Central memory CD8-positive, alpha-beta T cell (primary cell): ENCODE results near the gene EIF4G2.

Experiments used
- ATAC-seq: fragments of 150-1000 bp; cut with Tn5 transposase; replicated peaks from 2 replicates; pipeline ENCODE4 v1.10.0; 2022; ENCODE audit warnings: mild to moderate bottlenecking, moderate FRiP score, moderate number of reproducible peaks; ENCODE audit not compliant: poor library complexity, severe bottlenecking; ENCODE audit errors: extremely low read depth
- DNase-seq, 2 donors: peaks; one replicate each; pipeline ENCODE4 v3.0.0; 2021; ENCODE audit warnings: low spot score in 2 of 2
- H3K27ac Mint-ChIP-seq: one replicate; pipeline ENCODE4 v1.8.0; 2022; ENCODE audit warnings: low read depth, mild to moderate bottlenecking, moderate library complexity, mixed read lengths
- H3K27me3 Mint-ChIP-seq: one replicate; pipeline ENCODE4 v1.8.0; 2022; ENCODE audit warnings: mixed read lengths
- H3K36me3 Mint-ChIP-seq: one replicate; pipeline ENCODE4 v1.8.0; 2022; ENCODE audit warnings: mild to moderate bottlenecking, moderate library complexity, mixed read lengths; ENCODE audit not compliant: insufficient read depth
- H3K4me1 Mint-ChIP-seq: one replicate; pipeline ENCODE4 v1.8.0; 2022; ENCODE audit warnings: mixed read lengths
- H3K4me3 Mint-ChIP-seq: one replicate; pipeline ENCODE4 v1.8.0; 2022; ENCODE audit warnings: mild to moderate bottlenecking, moderate library complexity, mixed read lengths
- H3K9me3 Mint-ChIP-seq: one replicate; pipeline ENCODE4 v1.8.0; 2022; ENCODE audit warnings: mixed read lengths

The EIF4G2 gene

GRCh38 chr11:10779086-10779485 lies 29.6 kb downstream of the EIF4G2 start:
- H3K9me3 Mint-ChIP-seq = no peaks in the 10 kb centered on the region
- H3K36me3 Mint-ChIP-seq = peaks cover 47% of the 10 kb centered on the region
- peak overlapping the region; percentile 73 for H3K27ac Mint-ChIP-seq
- DNase-seq = no peak
- no peak overlapping the region for H3K4me3 Mint-ChIP-seq
- H3K27me3 Mint-ChIP-seq = no peaks in the 10 kb centered on the region
- no peak for ATAC-seq
- no peaks in the 10 kb centered on the region for H3K4me1 Mint-ChIP-seq

GRCh38 chr11:10778217-10778970 lies 30.3 kb downstream of the EIF4G2 start:
- Mint-ChIP-seq H3K27me3 (no peaks in the 10 kb centered on the region), H3K27ac (peak overlapping the region; percentile 73), H3K4me1 (no peaks in the 10 kb centered on the region), H3K4me3 (no peak overlapping the region), H3K36me3 (peaks cover 54% of the 10 kb centered on the region), H3K9me3 (no peaks in the 10 kb centered on the region)
- no peak for ATAC-seq
- no peak for DNase-seq

GRCh38 chr11:10777806-10778205 lies 30.9 kb downstream of the EIF4G2 start:
- Mint-ChIP-seq H3K4me3 (no peak overlapping the region), H3K27me3 (no peaks in the 10 kb centered on the region), H3K9me3 (no peaks in the 10 kb centered on the region), H3K4me1 (no peaks in the 10 kb centered on the region), H3K36me3 (peaks cover 60% of the 10 kb centered on the region), H3K27ac (no peak overlapping the region)
- DNase-seq (no peak), ATAC-seq (no peak)

GRCh38 chr11:10777393-10777793 lies 31.3 kb downstream of the EIF4G2 start:
- H3K4me3 Mint-ChIP-seq = no peak overlapping the region
- no peaks in the 10 kb centered on the region for H3K27me3 Mint-ChIP-seq
- DNase-seq = no peak
- H3K4me1 Mint-ChIP-seq = no peaks in the 10 kb centered on the region
- ATAC-seq = no peak
- H3K36me3 Mint-ChIP-seq = peaks cover 64% of the 10 kb centered on the region
- H3K9me3 Mint-ChIP-seq = no peaks in the 10 kb centered on the region
- peak overlapping the region; percentile 72 for H3K27ac Mint-ChIP-seq

GRCh38 chr11:10774811-10775210 lies 33.9 kb downstream of the EIF4G2 start:
- Mint-ChIP-seq H3K4me3 (no peak overlapping the region), H3K4me1 (no peaks in the 10 kb centered on the region), H3K27me3 (no peaks in the 10 kb centered on the region), H3K9me3 (no peaks in the 10 kb centered on the region), H3K27ac (no peak overlapping the region), H3K36me3 (peaks cover 84% of the 10 kb centered on the region)
- no peak for DNase-seq
- no peak for ATAC-seq

GRCh38 chr11:10771457-10771856 lies 37.3 kb downstream of the EIF4G2 start:
- Mint-ChIP-seq H3K27ac (no peak overlapping the region), H3K4me1 (no peaks in the 10 kb centered on the region), H3K27me3 (no peaks in the 10 kb centered on the region), H3K9me3 (no peaks in the 10 kb centered on the region), H3K36me3 (peaks cover 80% of the 10 kb centered on the region), H3K4me3 (no peak overlapping the region)
- DNase-seq (no peak), ATAC-seq (no peak)

- Mint-ChIP-seq H3K9me3 (no peaks in the 10 kb centered on the region), H3K27ac (no peak overlapping the region), H3K27me3 (no peaks in the 10 kb centered on the region), H3K4me1 (no peaks in the 10 kb centered on the region), H3K36me3 (peaks cover 78% of the 10 kb centered on the region), H3K4me3 (no peak overlapping the region)
- DNase-seq (no peak), ATAC-seq (no peak)
Observed at GRCh38 chr11:10770626-10771254, 38.0 kb downstream of the EIF4G2 start.

- peaks cover 5% of the 10 kb centered on the region for H3K4me1 Mint-ChIP-seq
- H3K9me3 Mint-ChIP-seq = no peaks in the 10 kb centered on the region
- H3K27ac Mint-ChIP-seq = no peak overlapping the region
- no peak for ATAC-seq
- H3K4me3 Mint-ChIP-seq = no peak overlapping the region
- no peaks in the 10 kb centered on the region for H3K27me3 Mint-ChIP-seq
- peaks cover 57% of the 10 kb centered on the region for H3K36me3 Mint-ChIP-seq
- DNase-seq = no peak
Observed at GRCh38 chr11:10764412-10764811, 44.3 kb downstream of the EIF4G2 start.

- Mint-ChIP-seq H3K27ac (no peak overlapping the region), H3K27me3 (no peaks in the 10 kb centered on the region), H3K4me1 (peaks cover 5% of the 10 kb centered on the region), H3K4me3 (no peak overlapping the region), H3K9me3 (no peaks in the 10 kb centered on the region), H3K36me3 (peaks cover 51% of the 10 kb centered on the region)
- DNase-seq = no peak
- ATAC-seq = no peak
Observed at GRCh38 chr11:10763766-10764165, 45.0 kb downstream of the EIF4G2 start.

- Mint-ChIP-seq H3K4me3 (no peak overlapping the region), H3K36me3 (peaks cover 49% of the 10 kb centered on the region), H3K27me3 (no peaks in the 10 kb centered on the region), H3K4me1 (peaks cover 5% of the 10 kb centered on the region), H3K9me3 (no peaks in the 10 kb centered on the region), H3K27ac (no peak overlapping the region)
- no peak for ATAC-seq
- DNase-seq = no peak
Observed at GRCh38 chr11:10762913-10763421, 45.8 kb downstream of the EIF4G2 start.

- Mint-ChIP-seq H3K27ac (no peak overlapping the region), H3K36me3 (peaks cover 51% of the 10 kb centered on the region), H3K9me3 (no peaks in the 10 kb centered on the region), H3K4me3 (no peak overlapping the region), H3K27me3 (no peaks in the 10 kb centered on the region), H3K4me1 (peaks cover 5% of the 10 kb centered on the region)
- ATAC-seq (no peak), DNase-seq (no peak)
Observed at GRCh38 chr11:10762185-10762584, 46.5 kb downstream of the EIF4G2 start.

GRCh38 chr11:10761085-10761698 lies 47.5 kb downstream of the EIF4G2 start:
- Mint-ChIP-seq H3K27ac (no peak overlapping the region), H3K4me1 (peaks cover 5% of the 10 kb centered on the region), H3K36me3 (peaks cover 51% of the 10 kb centered on the region), H3K4me3 (no peak overlapping the region), H3K9me3 (no peaks in the 10 kb centered on the region), H3K27me3 (no peaks in the 10 kb centered on the region)
- ATAC-seq (no peak), DNase-seq (no peak)

- no peak for DNase-seq
- Mint-ChIP-seq H3K4me1 (peaks cover 5% of the 10 kb centered on the region), H3K36me3 (peaks cover 42% of the 10 kb centered on the region), H3K4me3 (no peak overlapping the region), H3K27ac (no peak overlapping the region), H3K27me3 (no peaks in the 10 kb centered on the region), H3K9me3 (no peaks in the 10 kb centered on the region)
- ATAC-seq = no peak
Observed at GRCh38 chr11:10758957-10759356, 49.8 kb downstream of the EIF4G2 start.
